Neural crest cell (in vitro differentiated cells): ENCODE measurements around the gene TBC1D20. TPM values are rescaled to one million over a fixed set of nuclear protein-coding genes. Genes with fewer than 3 reads are reported as not detected.
"Not testable (repeated sequence)": the region's sequence is repeated elsewhere in the genome, so short reads cannot be mapped to it uniquely, and the experiment has no call there.

ENCODE experiments used
- DNase-seq: peaks from one replicate; pipeline ENCODE4 v3.0.0; 2021; ENCODE audit warnings: low read depth, mixed read lengths, low spot score
- H3K27ac Mint-ChIP-seq: one replicate; pipeline ENCODE4 v1.8.0; 2021; ENCODE audit warnings: mild to moderate bottlenecking, mixed read lengths; ENCODE audit not compliant: unreplicated experiment
- H3K27me3 Mint-ChIP-seq: 2 replicates; pipeline ENCODE4 v1.8.0; 2021; ENCODE audit warnings: low read depth, mild to moderate bottlenecking, mixed read lengths
- H3K36me3 Mint-ChIP-seq: 2 replicates; pipeline ENCODE4 v1.8.0; 2021; ENCODE audit warnings: low read depth, mild to moderate bottlenecking, mixed read lengths
- H3K4me1 Mint-ChIP-seq: 2 replicates; pipeline ENCODE4 v1.8.0; 2021; ENCODE audit warnings: mixed read lengths
- H3K4me3 Mint-ChIP-seq: one replicate; pipeline ENCODE4 v1.8.0; 2021; ENCODE audit warnings: mild to moderate bottlenecking, mixed read lengths
- H3K9me3 Mint-ChIP-seq: 2 replicates; pipeline ENCODE4 v1.8.0; 2021; ENCODE audit warnings: mixed read lengths
- CTCF ChIP-seq: fragments of 200-600 bp; sonication (generic); conservative IDR thresholded peaks from 2 replicates; pipeline ENCODE4 v1.5.0; 2021; ENCODE audit warnings: antibody characterized with exemption, mild to moderate bottlenecking
- total RNA-seq: library from RNA; stranded (reverse); gene quantifications from 2 replicates; pipeline ENCODE4 v1.2.1, GENCODE V29; 2021

The TBC1D20 gene
- total RNA-seq, 1 donor from 2014 or later, result 30.4 TPM

- peaks cover 2% of the 10 kb centered on the region for H3K36me3 Mint-ChIP-seq
- H3K9me3 Mint-ChIP-seq, result no peaks in the 10 kb centered on the region
- H3K4me3 Mint-ChIP-seq, result no peak overlapping the region
- no peak overlapping the region for H3K27ac Mint-ChIP-seq
- H3K4me1 Mint-ChIP-seq, result peaks cover 13% of the 10 kb centered on the region
- no peak for TF ChIP-seq CTCF
- DNase-seq, result no peak
- no peaks in the 10 kb centered on the region for H3K27me3 Mint-ChIP-seq
Observed at GRCh38 chr20:396619-397431, 65.5 kb downstream of the TBC1D20 start.

- DNase-seq, result no peak
- Mint-ChIP-seq H3K4me1 (peaks cover 10% of the 10 kb centered on the region), H3K4me3 (no peak overlapping the region), H3K27ac (no peak overlapping the region), H3K36me3 (peaks cover 2% of the 10 kb centered on the region), H3K27me3 (no peaks in the 10 kb centered on the region), H3K9me3 (no peaks in the 10 kb centered on the region)
- TF ChIP-seq CTCF, result no peak
Observed at GRCh38 chr20:396252-396618, 66.1 kb downstream of the TBC1D20 start.

DNA sequence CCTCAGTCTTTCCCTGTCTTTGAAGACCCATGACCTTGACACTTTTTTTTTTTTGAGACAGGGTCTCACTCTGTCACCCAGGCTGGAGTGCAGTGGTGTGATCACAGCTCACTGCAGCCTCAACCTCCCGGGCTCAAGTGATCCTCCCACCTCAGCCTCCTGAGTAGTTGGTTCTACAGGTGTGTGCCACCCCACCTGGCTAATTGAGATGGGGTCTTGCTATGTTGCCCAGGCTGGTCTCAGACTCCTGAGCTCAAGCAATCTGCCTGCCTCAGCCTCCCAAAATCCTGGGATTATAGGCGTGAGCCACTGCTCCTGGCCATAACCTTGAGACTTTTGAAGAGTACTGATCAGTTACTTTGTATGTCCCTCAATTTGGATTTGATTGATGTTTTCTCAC lies 69.0 kb downstream of the TBC1D20 start:
- not testable (repeated sequence) for H3K9me3 Mint-ChIP-seq, H3K36me3 Mint-ChIP-seq, DNase-seq, H3K4me1 Mint-ChIP-seq, H3K27me3 Mint-ChIP-seq, H3K27ac Mint-ChIP-seq, H3K4me3 Mint-ChIP-seq

DNA sequence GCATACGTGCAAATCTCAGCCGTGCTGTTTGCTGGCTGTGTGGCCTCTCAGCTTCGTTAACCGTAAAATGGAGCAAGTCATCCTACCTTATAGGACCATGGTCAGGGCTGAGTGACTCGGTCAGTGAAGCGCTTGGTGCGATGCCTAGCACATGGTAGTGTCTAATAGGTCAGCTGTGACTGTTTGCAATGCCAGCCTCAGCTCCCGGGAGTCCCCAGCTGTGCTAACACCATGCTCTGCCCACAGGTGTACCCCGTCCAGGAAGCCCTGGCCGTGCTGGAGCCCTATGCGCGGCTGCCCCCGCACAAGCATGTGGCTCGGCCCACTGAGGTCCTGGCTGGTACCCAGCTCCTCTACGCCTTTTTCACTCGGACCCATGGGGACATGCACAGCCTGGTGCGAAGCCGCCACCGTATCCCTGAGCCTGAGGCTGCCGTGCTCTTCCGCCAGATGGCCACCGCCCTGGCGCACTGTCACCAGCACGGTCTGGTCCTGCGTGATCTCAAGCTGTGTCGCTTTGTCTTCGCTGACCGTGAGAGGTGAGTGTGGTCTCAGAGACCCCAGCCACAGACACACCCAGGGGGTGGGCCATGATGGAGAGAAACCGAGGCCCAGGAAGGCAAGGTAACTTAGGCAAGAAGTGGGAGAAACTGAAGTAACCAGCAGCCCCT lies 71.2 kb downstream of the TBC1D20 start:
- DNase-seq, result no peak
- Mint-ChIP-seq H3K27me3 (no peaks in the 10 kb centered on the region), H3K27ac (no peak overlapping the region), H3K36me3 (no peaks in the 10 kb centered on the region), H3K9me3 (no peaks in the 10 kb centered on the region), H3K4me3 (no peak overlapping the region), H3K4me1 (no peaks in the 10 kb centered on the region)
- no peak for TF ChIP-seq CTCF

DNA sequence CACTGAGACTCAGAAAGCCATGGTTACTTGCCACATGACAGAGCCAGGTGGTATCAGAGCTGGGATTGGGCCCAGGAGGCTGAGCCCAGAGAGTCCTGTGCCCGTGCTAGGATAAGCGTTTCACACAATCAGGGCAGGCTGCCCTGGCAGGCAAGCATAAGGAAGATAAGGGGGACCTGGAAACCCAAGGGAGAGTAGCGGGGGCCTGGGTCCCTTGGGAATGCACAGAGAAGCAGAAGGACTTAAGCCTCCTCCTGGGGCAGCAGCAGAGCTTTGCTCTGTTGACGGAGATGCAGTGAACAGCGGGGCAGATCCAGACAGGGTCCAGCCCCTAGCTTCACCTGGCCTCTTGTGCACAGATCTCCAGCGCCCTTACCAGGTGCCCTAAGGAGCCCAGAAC lies 73.1 kb downstream of the TBC1D20 start:
- Mint-ChIP-seq H3K36me3 (no peaks in the 10 kb centered on the region), H3K4me3 (no peak overlapping the region), H3K27me3 (no peaks in the 10 kb centered on the region), H3K27ac (no peak overlapping the region), H3K4me1 (no peaks in the 10 kb centered on the region), H3K9me3 (no peaks in the 10 kb centered on the region)
- DNase-seq, result no peak
- no peak for TF ChIP-seq CTCF
